Measurements from ENCODE around the gene PTPRC.

PTPRC gene

DNA sequence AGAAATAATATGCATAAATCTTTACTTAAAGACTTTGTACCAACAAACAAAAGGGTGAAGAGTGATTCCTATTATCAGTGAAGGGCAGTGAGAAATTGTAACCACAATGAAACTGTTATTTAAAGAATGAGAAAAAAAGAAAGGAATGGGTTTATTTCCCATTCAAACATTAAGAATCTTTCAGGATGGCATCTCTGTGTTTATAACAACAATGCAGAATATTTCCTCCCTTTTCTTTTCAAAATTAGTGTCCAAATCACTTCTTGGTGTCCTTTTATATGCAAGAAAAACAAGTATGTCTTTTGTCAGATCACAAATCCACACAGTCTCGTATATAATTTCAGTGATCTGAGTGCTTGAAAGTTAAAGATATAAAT lies 61.2 kb downstream of the PTPRC start:
- H3K9me3 ChIP-seq: no peaks in the 10 kb centered on the region
- no peak for TF ChIP-seq CTCF (IDR thresholded peaks at IDR 0.05)
- no peak for DNase-seq
- H3K27me3 ChIP-seq: peaks cover 0 to 10% of the 10 kb centered on the region in 2 donors
- H3K4me1 ChIP-seq: no peaks in the 10 kb centered on the region
- intact Hi-C loops (cut with DNase I; ENCODE audit: low total_unique reads): no loop called here
- no peak overlapping the region for H3K27ac ChIP-seq
- H3K36me3 ChIP-seq: no peaks in the 10 kb centered on the region
- H3K4me3 ChIP-seq: no peak overlapping the region

DNA sequence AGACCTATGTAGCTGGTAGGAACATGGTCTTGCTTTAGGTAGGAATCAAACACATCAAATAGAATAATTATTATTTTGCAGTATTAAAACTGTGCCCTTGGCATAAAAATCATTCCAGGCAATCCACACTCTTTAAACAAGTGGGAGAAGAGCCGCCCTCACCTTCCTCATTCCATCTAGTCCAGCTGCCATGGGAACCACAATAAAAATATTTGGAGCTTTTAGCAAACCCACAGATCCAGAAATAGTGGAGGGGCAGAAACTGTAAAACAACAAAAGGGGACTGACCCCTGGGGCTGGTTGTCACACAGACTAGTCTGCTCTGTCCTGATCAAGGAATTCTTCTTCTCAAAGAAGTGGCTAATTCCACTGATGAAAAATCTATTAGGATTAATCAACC lies 61.6 kb downstream of the PTPRC start:
- Histone ChIP-seq H3K4me1 (no peaks in the 10 kb centered on the region), H3K9me3 (no peaks in the 10 kb centered on the region), H3K27ac (no peak overlapping the region), H3K36me3 (no peaks in the 10 kb centered on the region), H3K27me3 (peaks cover 0 to 10% of the 10 kb centered on the region in 2 donors), H3K4me3 (no peak overlapping the region)
- no peak for TF ChIP-seq CTCF (IDR thresholded peaks at IDR 0.05)
- no peak for DNase-seq
- intact Hi-C loops (cut with DNase I; ENCODE audit: low total_unique reads): no loop called here

DNA sequence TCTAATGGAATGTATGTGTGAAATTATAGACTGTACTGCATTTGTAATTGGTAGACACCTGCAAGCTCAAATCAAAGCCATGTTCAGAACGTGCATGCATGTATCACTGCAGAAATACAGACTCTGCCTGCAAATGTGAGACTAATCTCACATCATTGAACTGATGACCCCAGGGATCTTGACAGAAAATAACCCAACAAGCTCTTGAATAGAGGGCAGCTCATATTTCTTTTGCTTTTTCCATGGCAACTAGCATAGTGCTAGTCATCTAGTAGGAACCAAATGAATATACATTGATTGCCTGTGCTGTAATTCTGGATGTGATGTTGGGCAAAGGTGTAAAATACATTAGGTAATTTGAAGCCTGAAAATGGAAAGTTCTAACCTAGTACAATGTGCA lies 62.4 kb downstream of the PTPRC start:
- Histone ChIP-seq H3K9me3 (no peaks in the 10 kb centered on the region), H3K27ac (no peak overlapping the region), H3K27me3 (peaks cover 0 to 10% of the 10 kb centered on the region in 2 donors), H3K36me3 (no peaks in the 10 kb centered on the region), H3K4me1 (no peaks in the 10 kb centered on the region), H3K4me3 (no peak overlapping the region)
- no peak for TF ChIP-seq CTCF (IDR thresholded peaks at IDR 0.05)
- DNase-seq: no peak
- intact Hi-C loops (cut with DNase I; ENCODE audit: low total_unique reads): no loop called here

- no peak for TF ChIP-seq CTCF (IDR thresholded peaks at IDR 0.05)
- no peak for DNase-seq
- peaks cover 0 to 10% of the 10 kb centered on the region in 2 donors for H3K27me3 ChIP-seq
- no peaks in the 10 kb centered on the region for H3K4me1 ChIP-seq
- H3K36me3 ChIP-seq: no peaks in the 10 kb centered on the region
- no peak overlapping the region for H3K27ac ChIP-seq
- H3K4me3 ChIP-seq: no peak overlapping the region
- H3K9me3 ChIP-seq: no peaks in the 10 kb centered on the region
- intact Hi-C loops (cut with DNase I; ENCODE audit: low total_unique reads): no loop called here
Observed at GRCh38 chr1:198701766-198702539, 63.1 kb downstream of the PTPRC start.

GRCh38 chr1:198708761-198709525 lies 70.1 kb downstream of the PTPRC start:
- H3K4me3 ChIP-seq: no peak overlapping the region
- TF ChIP-seq CTCF (IDR thresholded peaks at IDR 0.05): no peak
- DNase-seq: no peak
- intact Hi-C loops (cut with DNase I; ENCODE audit: low total_unique reads): no loop called here
- no peak overlapping the region for H3K27ac ChIP-seq
- no peaks in the 10 kb centered on the region for H3K4me1 ChIP-seq
- no peaks in the 10 kb centered on the region for H3K36me3 ChIP-seq
- no peaks in the 10 kb centered on the region for H3K9me3 ChIP-seq
- H3K27me3 ChIP-seq: no peaks in the 10 kb centered on the region
